HG03558 (cell line): ENCODE measurements around the gene EMX2.

ENCODE experiments used
- ATAC-seq: cut with Tn5 transposase; IDR thresholded peaks from one replicate; pipeline ENCODE4 v1.9.1; 2021; ENCODE audit warnings: moderate number of reproducible peaks; ENCODE audit not compliant: unreplicated experiment; ENCODE audit errors: extremely low read depth

The EMX2 gene

GRCh38 chr10:117590101-117590875 is 47.7 kb downstream of the EMX2 start:
- no peak for ATAC-seq

DNA sequence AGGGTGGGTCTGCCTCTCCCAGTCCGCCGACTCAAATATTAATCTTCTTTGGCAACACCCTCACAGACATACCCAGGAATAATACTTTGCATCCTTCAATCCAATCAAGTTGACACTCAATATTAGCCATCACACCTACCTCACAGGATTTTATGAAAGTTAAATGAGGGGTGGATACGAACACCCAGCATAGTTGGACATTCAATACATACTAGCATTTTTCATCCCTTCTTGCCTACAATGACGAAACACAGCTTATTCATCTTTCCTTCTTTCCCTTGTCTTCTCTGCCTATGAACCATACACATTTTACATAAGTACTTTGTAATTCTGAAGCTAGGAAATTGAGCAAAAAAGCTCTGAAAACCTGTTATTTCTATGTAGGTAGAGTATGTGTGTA is 48.5 kb downstream of the EMX2 start:
- no peak for ATAC-seq

GRCh38 chr10:117594722-117595121 is 52.2 kb downstream of the EMX2 start:
- no peak for ATAC-seq

GRCh38 chr10:117596706-117597105 is 54.2 kb downstream of the EMX2 start:
- no peak for ATAC-seq

DNA sequence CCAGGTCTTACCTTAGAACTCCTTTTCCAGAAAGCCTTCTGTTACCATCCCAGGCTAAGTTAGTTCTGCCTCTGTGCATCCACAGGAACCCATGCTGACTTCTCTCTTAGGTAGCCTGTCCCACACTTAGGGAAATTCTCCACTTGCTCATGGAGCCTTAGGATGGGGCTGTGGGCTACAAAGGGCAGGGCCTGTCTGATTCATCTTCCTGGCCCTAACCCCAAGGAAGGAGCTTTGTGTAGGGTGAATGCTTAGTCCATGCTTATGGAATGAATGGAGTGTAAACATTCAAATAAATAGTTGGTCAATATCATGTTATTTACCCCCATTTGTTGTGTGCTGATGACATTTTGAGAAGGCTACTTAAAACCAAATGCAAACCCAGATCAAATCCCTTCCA is 54.7 kb downstream of the EMX2 start:
- no peak for ATAC-seq
